Tibial nerve (tissue), 4 donors: Measurements from ENCODE around the gene CCDC85C. TPM values are rescaled to one million over a fixed set of nuclear protein-coding genes. Genes with fewer than 3 reads are reported as not detected.

Source experiments
- DNase-seq, 2 donors: peaks; one replicate each; pipeline ENCODE4 v3.0.0-alpha.2; 2019; ENCODE audit warnings: low spot score in 2 of 2
- H3K27ac ChIP-seq, 4 donors: fragments of 200-600 bp; sonication (generic) in 3 of 4; one replicate each; pipeline ENCODE4 v1.5.1; 2017 to 2019; ENCODE audit warnings: mild to moderate bottlenecking in 1 of 4
- H3K27me3 ChIP-seq, 2 donors: fragments of 200-600 bp; sonication (generic) in 1 of 2; one replicate each; pipeline versions ENCODE4 v1.5.1 to v1.6.0; 2017 to 2019
- H3K36me3 ChIP-seq, 3 donors: fragments of 200-600 bp; sonication (generic); one replicate each; pipeline ENCODE4 v1.5.1; 2018 to 2019
- H3K4me1 ChIP-seq, 4 donors: fragments of 200-600 bp; sonication (generic) in 3 of 4; one replicate each; pipeline ENCODE4 v1.5.1; 2017 to 2019
- H3K4me3 ChIP-seq, 4 donors: fragments of 200-600 bp; sonication (generic) in 3 of 4; one replicate each; pipeline ENCODE4 v1.5.1; 2017 to 2019; ENCODE audit warnings: mild to moderate bottlenecking in 1 of 4, moderate library complexity in 1 of 4
- H3K9me3 ChIP-seq, 4 donors: fragments of 200-600 bp; sonication (generic) in 3 of 4; one replicate each; pipeline ENCODE4 v1.5.1; 2017 to 2019
- EP300 ChIP-seq, 2 donors: sonication (generic); formaldehyde crosslinking; IDR thresholded peaks; one replicate each; pipeline ENCODE4 v1.6.1; 2017; ENCODE audit warnings: antibody characterized with exemption in 2 of 2, mild to moderate bottlenecking in 1 of 2
- POLR2A ChIP-seq, 2 donors: fragments of 450-650 bp; IDR thresholded peaks; one replicate each; pipeline ENCODE4 v1.6.1; 2017; ENCODE audit warnings: antibody characterized with exemption in 2 of 2, mild to moderate bottlenecking in 2 of 2, moderate library complexity in 2 of 2
- WGBS, 2 donors: methylation state at CpG; one replicate each; pipeline ENCODE4 v1.1.5; 2018; 5-methylcytosine and 5-hydroxymethylcytosine counted together
- total RNA-seq, 4 donors: library from RNA; depleted of rRNA; stranded (reverse); fragments of >200 nt; gene quantifications; one replicate each; pipeline ENCODE4 v1.1.0, GENCODE V29; 2016
- TF ChIP-seq, protein P1 (sequence below), 5 experiments: fragments of 200-600 bp in 3 of 5; fragments of 450-650 bp in 2 of 5; sonication (generic) in 3 of 5; IDR thresholded peaks; one replicate each; pipeline ENCODE4 v1.5.1; 2016 to 2019; ENCODE audit warnings: antibody characterized with exemption in 5 of 5, mild to moderate bottlenecking in 3 of 5, moderate library complexity in 2 of 5

The CCDC85C gene
- total RNA-seq, 4 donors from 2014 or later = 0.60 to 4.6 (median 1.8) TPM

DNA sequence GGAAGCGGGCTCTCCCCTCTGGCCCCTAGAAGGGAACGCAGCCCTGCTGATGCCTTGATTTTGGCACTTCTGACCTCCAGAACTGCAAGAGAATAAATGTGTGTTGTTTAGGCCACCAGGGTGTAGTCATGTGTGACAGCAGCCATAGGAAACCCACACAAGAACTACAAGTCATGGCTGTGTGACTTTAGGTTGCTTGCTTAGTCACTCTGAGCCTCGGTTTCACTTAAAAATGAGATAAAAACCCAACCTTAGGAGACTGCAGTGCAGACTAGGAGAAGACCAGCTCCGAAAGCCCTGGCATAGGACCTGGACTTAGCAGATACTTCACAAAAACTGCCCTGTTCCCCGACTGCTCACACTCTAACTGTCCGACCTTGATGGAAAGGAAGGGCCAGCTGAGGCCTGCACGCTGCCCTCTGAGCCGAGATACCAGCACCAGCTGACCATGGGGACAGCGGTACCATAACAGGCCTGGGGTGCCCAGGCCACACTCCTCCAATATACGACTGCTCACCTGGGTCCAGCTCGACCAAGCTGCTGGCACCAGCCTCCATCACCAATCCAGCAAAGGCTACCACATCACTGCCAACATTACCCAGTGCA is 53.5 kb downstream of the CCDC85C start:
- Histone ChIP-seq H3K4me1 (no peaks in the 10 kb centered on the region), H3K36me3 (no peaks in the 10 kb centered on the region), H3K27me3 (no peaks in the 10 kb centered on the region), H3K27ac (no peak overlapping the region), H3K4me3 (no peak overlapping the region), H3K9me3 (no peaks in the 10 kb centered on the region)
- DNase-seq = no peak
- WGBS, 2 donors = 88 to 93% methylated on average over 8 to 11 of the region's 11 CpGs
- TF ChIP-seq, protein P1, sequence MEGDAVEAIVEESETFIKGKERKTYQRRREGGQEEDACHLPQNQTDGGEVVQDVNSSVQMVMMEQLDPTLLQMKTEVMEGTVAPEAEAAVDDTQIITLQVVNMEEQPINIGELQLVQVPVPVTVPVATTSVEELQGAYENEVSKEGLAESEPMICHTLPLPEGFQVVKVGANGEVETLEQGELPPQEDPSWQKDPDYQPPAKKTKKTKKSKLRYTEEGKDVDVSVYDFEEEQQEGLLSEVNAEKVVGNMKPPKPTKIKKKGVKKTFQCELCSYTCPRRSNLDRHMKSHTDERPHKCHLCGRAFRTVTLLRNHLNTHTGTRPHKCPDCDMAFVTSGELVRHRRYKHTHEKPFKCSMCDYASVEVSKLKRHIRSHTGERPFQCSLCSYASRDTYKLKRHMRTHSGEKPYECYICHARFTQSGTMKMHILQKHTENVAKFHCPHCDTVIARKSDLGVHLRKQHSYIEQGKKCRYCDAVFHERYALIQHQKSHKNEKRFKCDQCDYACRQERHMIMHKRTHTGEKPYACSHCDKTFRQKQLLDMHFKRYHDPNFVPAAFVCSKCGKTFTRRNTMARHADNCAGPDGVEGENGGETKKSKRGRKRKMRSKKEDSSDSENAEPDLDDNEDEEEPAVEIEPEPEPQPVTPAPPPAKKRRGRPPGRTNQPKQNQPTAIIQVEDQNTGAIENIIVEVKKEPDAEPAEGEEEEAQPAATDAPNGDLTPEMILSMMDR (IDR thresholded peaks at IDR 0.05) = no peak
- no peak for TF ChIP-seq POLR2A (IDR thresholded peaks at IDR 0.05)
- no peak for TF ChIP-seq EP300 (IDR thresholded peaks at IDR 0.05)

DNA sequence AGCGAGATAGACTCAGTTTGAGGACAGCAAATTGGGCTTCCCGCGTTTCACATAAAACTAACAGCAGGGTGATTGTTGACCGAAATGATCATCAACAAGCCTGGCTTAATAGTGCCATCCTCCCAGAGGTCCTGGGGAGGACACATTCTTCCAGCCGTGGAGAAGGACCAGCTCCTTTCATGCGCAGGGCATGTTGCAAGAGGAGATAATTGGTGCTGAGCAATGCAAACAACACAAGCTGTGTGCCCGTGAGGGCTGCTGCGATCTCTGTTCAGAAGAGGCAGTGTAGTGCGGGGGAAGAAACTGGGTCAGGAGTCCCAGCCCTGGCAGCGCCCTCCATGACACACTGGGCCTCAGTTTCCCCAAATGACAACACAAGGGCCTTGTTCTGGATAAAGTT is 54.3 kb downstream of the CCDC85C start:
- no peaks in the 10 kb centered on the region for H3K36me3 ChIP-seq
- no peak overlapping the region for H3K4me3 ChIP-seq
- no peaks in the 10 kb centered on the region for H3K27me3 ChIP-seq
- H3K9me3 ChIP-seq = no peaks in the 10 kb centered on the region
- DNase-seq = no peak
- no peak overlapping the region for H3K27ac ChIP-seq
- TF ChIP-seq EP300 (IDR thresholded peaks at IDR 0.05) (no peak), POLR2A (IDR thresholded peaks at IDR 0.05) (no peak)
- TF ChIP-seq, protein P1 (IDR thresholded peaks at IDR 0.05) = no peak
- no peaks in the 10 kb centered on the region for H3K4me1 ChIP-seq
- 59 to 68% methylated on average over 10 of the region's 10 CpGs for WGBS, 2 donors

DNA sequence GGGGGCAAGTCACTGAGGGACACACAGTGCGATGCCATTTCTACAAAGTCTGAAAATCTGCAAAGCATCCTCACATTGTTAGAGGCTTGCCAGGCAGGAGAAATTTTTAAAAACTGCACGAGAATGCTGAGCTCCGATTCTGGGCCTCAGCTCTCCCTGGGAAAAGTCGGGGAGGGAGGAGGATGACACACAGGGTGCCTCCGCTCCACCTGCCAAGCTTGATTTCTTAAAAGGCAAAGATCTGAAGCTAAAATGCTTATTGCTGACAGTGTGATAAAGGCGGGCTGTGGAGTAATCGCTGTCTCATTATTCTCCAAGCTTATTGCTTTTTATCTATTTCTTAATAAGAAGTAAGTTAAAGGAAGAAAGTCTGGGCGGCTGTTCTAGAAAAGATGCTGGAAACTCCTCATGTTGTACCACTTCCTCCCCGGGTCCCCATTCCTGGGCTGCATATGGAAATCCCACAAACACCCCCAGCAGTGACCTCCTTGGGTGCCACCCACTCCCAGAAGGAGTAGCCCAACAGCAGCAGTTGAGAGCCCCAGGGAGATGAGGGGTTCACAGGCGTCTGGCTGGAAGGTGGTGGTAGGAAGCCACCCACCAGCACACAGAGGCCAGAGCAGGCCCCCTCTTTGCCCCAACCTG is 55.0 kb downstream of the CCDC85C start:
- Histone ChIP-seq H3K9me3 (no peaks in the 10 kb centered on the region), H3K27ac (no peak overlapping the region), H3K36me3 (no peaks in the 10 kb centered on the region), H3K27me3 (no peaks in the 10 kb centered on the region), H3K4me3 (no peak overlapping the region), H3K4me1 (no peaks in the 10 kb centered on the region)
- WGBS, 2 donors = 65 to 74% methylated on average over 10 of the region's 10 CpGs
- TF ChIP-seq EP300 (IDR thresholded peaks at IDR 0.05) (no peak), POLR2A (IDR thresholded peaks at IDR 0.05) (no peak)
- TF ChIP-seq, protein P1 (IDR thresholded peaks at IDR 0.05) = no peak
- DNase-seq = no peak

DNA sequence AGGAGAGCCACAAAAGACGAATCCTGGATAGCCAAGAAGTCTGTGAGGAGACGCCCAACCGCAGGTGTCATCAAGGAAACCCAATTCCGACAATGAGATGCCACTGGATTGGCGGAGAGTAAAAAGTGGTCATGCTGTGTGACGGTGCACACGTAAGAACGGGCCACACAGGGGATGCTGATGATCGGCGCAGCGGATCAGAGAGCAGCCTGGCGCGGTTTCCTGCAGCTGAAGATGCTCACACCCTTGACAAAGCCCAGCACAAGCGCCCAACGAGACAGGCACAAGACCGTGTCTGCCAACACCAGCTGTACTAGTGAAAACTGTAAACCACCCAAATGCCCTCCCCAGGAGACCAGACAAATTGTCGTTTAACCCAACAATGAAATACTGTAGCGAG is 55.8 kb downstream of the CCDC85C start:
- Histone ChIP-seq H3K36me3 (no peaks in the 10 kb centered on the region), H3K4me3 (no peak overlapping the region), H3K4me1 (no peaks in the 10 kb centered on the region), H3K27ac (no peak overlapping the region), H3K27me3 (no peaks in the 10 kb centered on the region), H3K9me3 (no peaks in the 10 kb centered on the region)
- TF ChIP-seq, protein P1 (IDR thresholded peaks at IDR 0.05) = no peak
- TF ChIP-seq EP300 (IDR thresholded peaks at IDR 0.05) (no peak), POLR2A (IDR thresholded peaks at IDR 0.05) (no peak)
- DNase-seq = no peak
- 82 to 85% methylated on average over 18 of the region's 18 CpGs for WGBS, 2 donors

DNA sequence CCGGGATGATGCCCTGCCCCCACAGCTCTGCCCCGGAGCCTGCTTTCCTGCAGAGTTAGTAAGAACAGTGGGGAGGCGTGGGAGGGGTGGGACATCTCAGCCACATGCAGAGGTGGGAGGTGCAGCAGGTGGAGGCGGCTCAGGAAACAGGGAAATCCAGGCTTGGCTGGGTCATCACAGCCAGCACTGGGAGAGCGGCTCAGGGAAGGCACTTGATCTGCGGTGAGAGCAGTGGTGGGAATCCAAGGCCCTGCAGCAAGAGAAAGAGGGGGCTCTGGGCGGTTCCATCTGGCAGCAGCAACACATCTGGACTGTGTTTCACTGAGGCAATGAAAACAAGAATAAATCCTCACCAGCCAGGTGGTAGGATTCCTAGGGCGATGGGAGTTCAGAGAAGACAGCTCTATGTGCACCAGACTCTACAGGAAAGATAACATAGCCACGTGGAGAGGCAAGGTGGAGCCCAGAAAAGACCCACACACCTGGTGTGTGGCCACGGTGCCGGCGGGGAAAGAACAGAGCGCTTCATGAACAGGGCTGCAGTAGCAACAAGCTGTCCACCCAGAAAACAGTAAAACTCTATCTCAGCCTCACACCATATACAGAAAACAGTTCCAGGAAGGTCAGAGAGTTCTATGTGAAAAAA is 57.6 kb downstream of the CCDC85C start:
- no peaks in the 10 kb centered on the region for H3K27me3 ChIP-seq
- H3K36me3 ChIP-seq = no peaks in the 10 kb centered on the region
- 59 to 63% methylated on average over 13 of the region's 13 CpGs for WGBS, 2 donors
- H3K27ac ChIP-seq = no peak overlapping the region
- H3K4me3 ChIP-seq = no peak overlapping the region
- no peaks in the 10 kb centered on the region for H3K9me3 ChIP-seq
- DNase-seq = no peak
- no peaks in the 10 kb centered on the region for H3K4me1 ChIP-seq
- no peak for TF ChIP-seq EP300 (IDR thresholded peaks at IDR 0.05)
- no peak for TF ChIP-seq POLR2A (IDR thresholded peaks at IDR 0.05)
- TF ChIP-seq, protein P1 (IDR thresholded peaks at IDR 0.05) = no peak
